Calu3 (cell line): ENCODE results near the gene OR2AG2. TPM values are rescaled to one million over a fixed set of nuclear protein-coding genes. Genes with fewer than 3 reads are reported as not detected.

Experiments
- BruUV-seq: library from RNA; stranded (reverse); fragments of 400-500 nt; replicated peaks from 2 replicates; lab custom pipeline; 2021; lab: Mats Ljungman, UMichigan
- CTCF ChIA-PET: fragments of 300-600 bp; sonication (Branson Sonifier 250); formaldehyde crosslinking; loops from one replicate; lab custom pipeline; 2022; ENCODE audit warnings: antibody characterized with exemption; lab: Charles Lee
- DNase-seq: peaks from one replicate; pipeline ENCODE4 v3.0.0; 2022
- H3K27ac Mint-ChIP-seq: one replicate; pipeline ENCODE4 v1.8.0; 2022; ENCODE audit warnings: mixed read lengths; ENCODE audit not compliant: unreplicated experiment
- H3K27me3 Mint-ChIP-seq: one replicate; pipeline ENCODE4 v1.8.0; 2022; ENCODE audit warnings: mixed read lengths; ENCODE audit not compliant: unreplicated experiment
- H3K36me3 Mint-ChIP-seq: one replicate; pipeline ENCODE4 v1.8.0; 2022; ENCODE audit warnings: mild to moderate bottlenecking, moderate library complexity, mixed read lengths; ENCODE audit not compliant: insufficient read depth, unreplicated experiment
- H3K4me1 Mint-ChIP-seq: one replicate; pipeline ENCODE4 v1.8.0; 2022; ENCODE audit warnings: mild to moderate bottlenecking, low read depth, mixed read lengths; ENCODE audit not compliant: unreplicated experiment
- H3K4me3 Mint-ChIP-seq: one replicate; pipeline ENCODE4 v1.8.0; 2022; ENCODE audit warnings: mild to moderate bottlenecking, low read depth, moderate library complexity, mixed read lengths; ENCODE audit not compliant: unreplicated experiment
- H3K9me3 Mint-ChIP-seq: one replicate; pipeline ENCODE4 v1.8.0; 2022; ENCODE audit warnings: low read depth, mixed read lengths; ENCODE audit not compliant: unreplicated experiment
- CTCF ChIP-seq: fragments of 200-600 bp; IDR thresholded peaks from one replicate; pipeline ENCODE4 v1.8.0; 2022; ENCODE audit warnings: antibody characterized with exemption; ENCODE audit not compliant: unreplicated experiment
- intact Hi-C: fragments of 100-400 bp; cut with micrococcal nuclease; formaldehyde crosslinking; loops from one replicate; pipeline ENCODE4 v1.10.0; 2022; ENCODE audit not compliant: unreplicated experiment
- total RNA-seq: library from RNA; stranded (reverse); gene quantifications from 2 replicates; pipeline ENCODE4 v1.2.3, GENCODE V29; 2022

The OR2AG2 gene
- total RNA-seq, 1 experiment from 2014 or later, result not detected

GRCh38 chr11:6755953-6756347 lies 15.8 kb downstream of the OR2AG2 start:
- intact Hi-C loops, result no loop called here
- Mint-ChIP-seq H3K27ac (no peak overlapping the region), H3K4me3 (no peak overlapping the region), H3K27me3 (peaks cover 56% of the 10 kb centered on the region), H3K4me1 (no peaks in the 10 kb centered on the region), H3K9me3 (no peaks in the 10 kb centered on the region), H3K36me3 (no peaks in the 10 kb centered on the region)
- BruUV-seq, result no TSS peak
- CTCF ChIA-PET, result interaction anchor here (1.6 to 1.8 kb wide), 2 partner anchors 18 to 20 kb away, joined by 3 to 6 read pairs; no protein-coding TSS in a partner anchor
- DNase-seq, result no peak
- TF ChIP-seq CTCF, result no peak

- Mint-ChIP-seq H3K36me3 (no peaks in the 10 kb centered on the region), H3K4me1 (no peaks in the 10 kb centered on the region), H3K4me3 (no peak overlapping the region), H3K9me3 (no peaks in the 10 kb centered on the region), H3K27me3 (peaks cover 62% of the 10 kb centered on the region), H3K27ac (no peak overlapping the region)
- DNase-seq, result peak; percentile 43
- intact Hi-C loops, result no loop called here
- TF ChIP-seq CTCF, result peak; percentile 80
- no TSS peak for BruUV-seq
- CTCF ChIA-PET, result interaction anchor here (0.6 to 1.8 kb wide), 4 partner anchors 18 to 244 kb away, joined by 3 to 6 read pairs (median 3); no protein-coding TSS in a partner anchor
Observed at GRCh38 chr11:6755303-6755952, 16.3 kb downstream of the OR2AG2 start.

GRCh38 chr11:6747097-6747668 lies 24.6 kb downstream of the OR2AG2 start:
- intact Hi-C loops, result no loop called here
- Mint-ChIP-seq H3K27me3 (peaks cover 56% of the 10 kb centered on the region), H3K4me1 (no peaks in the 10 kb centered on the region), H3K9me3 (no peaks in the 10 kb centered on the region), H3K27ac (no peak overlapping the region), H3K4me3 (no peak overlapping the region), H3K36me3 (no peaks in the 10 kb centered on the region)
- TF ChIP-seq CTCF, result no peak
- no peak for DNase-seq
- no TSS peak for BruUV-seq
- CTCF ChIA-PET, result no interaction called here

GRCh38 chr11:6746626-6747025 lies 25.1 kb downstream of the OR2AG2 start:
- Mint-ChIP-seq H3K4me3 (no peak overlapping the region), H3K27me3 (peaks cover 60% of the 10 kb centered on the region), H3K27ac (no peak overlapping the region), H3K9me3 (no peaks in the 10 kb centered on the region), H3K36me3 (no peaks in the 10 kb centered on the region), H3K4me1 (no peaks in the 10 kb centered on the region)
- no TSS peak for BruUV-seq
- TF ChIP-seq CTCF, result no peak
- CTCF ChIA-PET, result no interaction called here
- DNase-seq, result no peak
- intact Hi-C loops, result no loop called here
